Measurements from ENCODE around the gene DNAJC2.
"Not testable (repeated sequence)": the region's sequence is repeated elsewhere in the genome, so short reads cannot be mapped to it uniquely, and the experiment has no call there.

Gene DNAJC2

GRCh38 chr7:103341466-103341865, 3.1 kb downstream of the DNAJC2 start:
- DNase-seq, result no peak

GRCh38 chr7:103338864-103339263, 5.7 kb downstream of the DNAJC2 start:
- DNase-seq, result no peak

- no peak for DNase-seq
Measured at GRCh38 chr7:103336761-103337160, 7.8 kb downstream of the DNAJC2 start.

GRCh38 chr7:103325744-103326143, 18.8 kb downstream of the DNAJC2 start:
- DNase-seq, result no peak

- DNase-seq, result no peak
Measured at GRCh38 chr7:103317009-103317408, 27.6 kb downstream of the DNAJC2 start.

- DNase-seq, result no peak
Measured at GRCh38 chr7:103316380-103316941, 28.1 kb downstream of the DNAJC2 start.

- no peak for DNase-seq
Measured at GRCh38 chr7:103314852-103315251, 29.7 kb downstream of the DNAJC2 start.

GRCh38 chr7:103307503-103308231, 36.9 kb downstream of the DNAJC2 start:
- DNase-seq, result no peak

- no peak for DNase-seq
Measured at GRCh38 chr7:103301441-103301840, 43.1 kb downstream of the DNAJC2 start.

- no peak for DNase-seq
Measured at GRCh38 chr7:103299660-103300059, 44.9 kb downstream of the DNAJC2 start.

- DNase-seq, result no peak
Measured at GRCh38 chr7:103297837-103298179, 46.8 kb downstream of the DNAJC2 start.

GRCh38 chr7:103296901-103297836, 47.4 kb downstream of the DNAJC2 start, which contains the start of gene PMPCB:
Gene PMPCB (plus strand): TSS chr7:103297435. CDS start chr7:103297460, 25 bp downstream.
- peak; percentile 95 to 98 for DNase-seq

- DNase-seq, result no peak
Measured at GRCh38 chr7:103293526-103293925, 51.0 kb downstream of the DNAJC2 start.

- no peak for DNase-seq
Measured at GRCh38 chr7:103292122-103292521, 52.4 kb downstream of the DNAJC2 start.

- not testable (repeated sequence) for DNase-seq
Measured at GRCh38 chr7:103282802-103283427, 61.7 kb downstream of the DNAJC2 start.

GRCh38 chr7:103280803-103281155, 63.8 kb downstream of the DNAJC2 start:
- DNase-seq, result peak; percentile 1 to 3

GRCh38 chr7:103279963-103280802, 64.4 kb downstream of the DNAJC2 start:
- DNase-seq, result peak; percentile 87 to 91

GRCh38 chr7:103279636-103279962, 65.0 kb downstream of the DNAJC2 start:
- DNase-seq, result peak; percentile 1 to 2

GRCh38 chr7:103278195-103278594, 66.4 kb downstream of the DNAJC2 start:
- DNase-seq, result not testable (repeated sequence)

- not testable (repeated sequence) for DNase-seq
Measured at GRCh38 chr7:103274867-103275266, 69.7 kb downstream of the DNAJC2 start.

- DNase-seq, result not testable (repeated sequence)
Measured at GRCh38 chr7:103273374-103273773, 71.2 kb downstream of the DNAJC2 start.

- DNase-seq, result not testable (repeated sequence)
Measured at GRCh38 chr7:103266229-103266628, 78.3 kb downstream of the DNAJC2 start.

Data from activated CD4-positive, alpha-beta T cell treated with anti-CD3 and anti-CD28 coated beads, Interleukin-2, amount 50 U/mL, for 4 hours (primary cell).